Measurements from ENCODE around the gene KCND3.

The KCND3 gene

GRCh38 chr1:111720977-111721786 lies 268.3 kb downstream of the KCND3 start:
- TF ChIP-seq POLR2A (IDR thresholded peaks at IDR 0.05; ENCODE audit: low read depth, low read length), result no peak
- FAIRE-seq, result no peak

More at GRCh38 chr1:111720977-111721786, 268.3 kb downstream of the KCND3 start:
- DNase-seq (ENCODE audit: insufficient read length, low spot score), result no peak
